GM12878 (cell line): ENCODE data around the gene KLLN. TPM values are rescaled to one million over a fixed set of nuclear protein-coding genes. Genes with fewer than 3 reads are reported as not detected.
A peak's percentile ranks its signal among the peaks of the same experiment; 100 is the strongest.

Experiments
- BCL11A ChIP-seq: IDR thresholded peaks from 2 replicates; pipeline ENCODE4 v1.6.1; 2011; ENCODE audit warnings: low read depth, low read length
- CREB1 ChIP-seq: IDR thresholded peaks from 2 replicates; pipeline ENCODE4 v1.6.1; 2012; ENCODE audit warnings: low read depth, mild to moderate bottlenecking, inconsistent platforms
- ETV6 ChIP-seq, 2 experiments: fragments of 450-650 bp in 1 of 2; IDR thresholded peaks in 1 of 2; conservative IDR thresholded peaks in 1 of 2; 2 replicates each; pipeline ENCODE4 v1.6.1; 2014; ENCODE audit warnings: antibody characterized with exemption in 1 of 2, borderline replicate concordance in 1 of 2, low read depth in 1 of 2, mild to moderate bottlenecking in 1 of 2, moderate library complexity in 1 of 2
- GABPA ChIP-seq: IDR thresholded peaks from 2 replicates; pipeline ENCODE4 v1.6.1; 2014; ENCODE audit warnings: antibody characterized with exemption, low read depth, mild to moderate bottlenecking, inconsistent platforms
- IRF4 ChIP-seq: IDR thresholded peaks from 2 replicates; pipeline ENCODE4 v1.6.1; 2011; ENCODE audit warnings: low read depth, low read length
- MYB ChIP-seq: fragments of 150-350 bp; IDR thresholded peaks from 2 replicates; pipeline ENCODE4 v1.6.1; 2014; ENCODE audit warnings: mild to moderate bottlenecking, low read depth, low read length, borderline replicate concordance
- PKNOX1 ChIP-seq: fragments of 450-650 bp; IDR thresholded peaks from 2 replicates; pipeline ENCODE4 v1.6.1; 2016; ENCODE audit warnings: mild to moderate bottlenecking
- PML ChIP-seq: IDR thresholded peaks from 2 replicates; pipeline ENCODE4 v1.6.1; 2012; ENCODE audit warnings: low read length, inconsistent platforms
- POLR2AphosphoS2 ChIP-seq: IDR thresholded peaks from 2 replicates; pipeline ENCODE4 v1.6.1; 2011; ENCODE audit warnings: low read depth, mild to moderate bottlenecking, low read length, improper control_type of control experiment, moderate library complexity
- PRDM15 ChIP-seq: fragments of 450-650 bp; formaldehyde crosslinking; IDR thresholded peaks from 2 replicates; pipeline ENCODE4 v1.4.0; 2020; ENCODE audit warnings: mild to moderate bottlenecking, moderate library complexity
- RAD21 ChIP-seq: IDR thresholded peaks from 2 replicates; pipeline ENCODE4 v1.6.1; 2011; ENCODE audit warnings: mild to moderate bottlenecking, low read depth, low read length, moderate library complexity; ENCODE audit not compliant: insufficient read depth
- RB1 ChIP-seq: fragments of 450-650 bp; formaldehyde crosslinking; IDR thresholded peaks from 2 replicates; pipeline ENCODE4 v1.6.1; 2017; ENCODE audit warnings: mild to moderate bottlenecking, borderline replicate concordance
- SIX5 ChIP-seq: IDR thresholded peaks from 2 replicates; pipeline ENCODE4 v1.6.1; 2011; ENCODE audit warnings: mild to moderate bottlenecking, low read depth, low read length, moderate library complexity; ENCODE audit not compliant: severe bottlenecking
- SUZ12 ChIP-seq: fragments of 200-600 bp; sonication (generic); IDR thresholded peaks from one replicate; pipeline ENCODE4 v1.6.1; 2018; ENCODE audit warnings: antibody characterized with exemption, mild to moderate bottlenecking; ENCODE audit not compliant: unreplicated experiment
- TARDBP ChIP-seq: IDR thresholded peaks from 2 replicates; pipeline ENCODE4 v1.6.1; 2016; ENCODE audit warnings: borderline replicate concordance
- TCF3 ChIP-seq: IDR thresholded peaks from 2 replicates; pipeline ENCODE4 v1.6.1; 2012; ENCODE audit warnings: low read depth, mild to moderate bottlenecking, low read length, borderline replicate concordance; ENCODE audit not compliant: insufficient read depth
- USF1 ChIP-seq: IDR thresholded peaks from 2 replicates; pipeline ENCODE4 v1.6.1; 2011; ENCODE audit warnings: borderline replicate concordance, low read depth, mild to moderate bottlenecking, moderate library complexity, mixed read lengths, low read length; ENCODE audit not compliant: insufficient read depth; ENCODE audit errors: extremely low read length
- YY1 ChIP-seq: IDR thresholded peaks from 2 replicates; pipeline ENCODE4 v1.6.1; 2011; ENCODE audit warnings: low read depth, mild to moderate bottlenecking, low read length
- ZNF592 ChIP-seq: fragments of 450-650 bp; IDR thresholded peaks from 2 replicates; pipeline ENCODE4 v1.6.1; 2017; ENCODE audit warnings: mild to moderate bottlenecking, moderate library complexity
- polyA plus RNA-seq, 11 experiments: library from polyadenylated mRNA; depleted of rRNA in 4 of 11; unstranded in 6 of 11; stranded (reverse) in 5 of 11; fragments of >200 nt; fragmentation: Nextera tagmentation in 4 of 11; fragmentation: Illumina TruSeq in 1 of 11; extraction: Ambion mirVana in 4 of 11; extraction: Trizol in 1 of 11; gene quantifications; 1 replicate in 1 of 11; 2 replicates in 10 of 11; pipeline versions ENCODE4 v1.2.1 to v1.2.3, GENCODE V29; 2011 to 2016; ENCODE audit warnings: inconsistent platforms in 2 of 11, missing spikeins in 2 of 11, low read depth in 1 of 11
- total RNA-seq, 4 experiments: library from RNA; depleted of rRNA in 3 of 4; stranded (reverse); fragments of >200 nt in 3 of 4; fragmentation: Illumina TruSeq in 1 of 4; extraction: Trizol in 1 of 4; gene quantifications; 2 replicates each; pipeline versions ENCODE4 v1.2.1 to v1.2.3, GENCODE V29; 2013 to 2021

Gene KLLN
- total and polyA plus RNA-seq, 10 of the 15 experiments (the other 5 are each of a cell fraction or from before 2014, with no cell fraction given) = 0.87 to 2.2 (median 1.7) TPM

- TF ChIP-seq PRDM15 = no peak
- TF ChIP-seq IRF4 = peak; percentile 84
- peak; percentile 77; the same call in 1 of the 2 replicates for TF ChIP-seq POLR2AphosphoS2
- TF ChIP-seq ETV6 (conservative IDR thresholded peaks at IDR 0.05 in 1 of 2, IDR thresholded peaks at IDR 0.05 in 1 of 2; ENCODE audit: borderline replicate concordance in 1 of 2, low read depth in 1 of 2) = peak in 1 of 2 experiments; percentile 80; a peak in 2 of 4 replicates
- TF ChIP-seq SIX5 = peak; percentile 2
- no peak for TF ChIP-seq MYB
- peak; percentile 49; the same call in 1 of the 2 replicates for TF ChIP-seq GABPA
- peak; percentile 95; the same call in 1 of the 2 replicates for TF ChIP-seq RB1
- peak; percentile 81 for TF ChIP-seq CREB1
- peak; percentile 86; the same call in 1 of the 2 replicates for TF ChIP-seq TCF3
- TF ChIP-seq YY1 = peak; percentile 93
- TF ChIP-seq PKNOX1 = no peak; the same call in none of the 2 replicates
- TF ChIP-seq SUZ12 = no peak
- TF ChIP-seq USF1 = peak; percentile 85
- 0 out of 2 replicates have a peak, but pooled peaks have one; percentile 61 for TF ChIP-seq ZNF592
- TF ChIP-seq RAD21 = peak; percentile 37
- peak; percentile 59; the same call in 1 of the 2 replicates for TF ChIP-seq BCL11A
- TF ChIP-seq TARDBP = peak; percentile 81
- TF ChIP-seq PML = peak; percentile 84
Observed at GRCh38 chr10:87861953-87862678, 1.2 kb downstream of the KLLN start (continued).
